GM13977 (cell line): ENCODE measurements around the gene TTBK1.
A peak's percentile ranks its signal among the peaks of the same experiment; 100 is the strongest.

ENCODE experiments used
- DNase-seq: peaks from one replicate; pipeline ENCODE4 v3.0.0; 2012; ENCODE audit warnings: low spot score
- CTCF ChIP-seq: IDR thresholded peaks from 2 replicates; pipeline ENCODE4 v1.5.1; 2012; ENCODE audit warnings: mild to moderate bottlenecking, control low read depth; ENCODE audit not compliant: insufficient read depth; ENCODE audit errors: extremely low read depth, missing control alignments
- in situ Hi-C: fragments of 300-500 bp; cut with MboI; formaldehyde crosslinking; loops from one replicate; pipeline ENCODE4 v1.12.0; 2022; ENCODE audit warnings: low sequenced_read_pairs, low pct_unique_long_range_greater_than_20kb, mixed read lengths, inconsistent platforms; ENCODE audit not compliant: unreplicated experiment

The TTBK1 gene

GRCh38 chr6:43221046-43221972, 22.0 kb upstream of the TTBK1 start:
- in situ Hi-C loops = no loop called here
- no peak for DNase-seq

GRCh38 chr6:43222418-43223059, 20.7 kb upstream of the TTBK1 start:
- DNase-seq = no peak
- in situ Hi-C loops = no loop called here
- no peak for TF ChIP-seq CTCF

More at GRCh38 chr6:43221046-43221972, 22.0 kb upstream of the TTBK1 start:
- TF ChIP-seq CTCF = no peak

GRCh38 chr6:43223175-43223574, 20.1 kb upstream of the TTBK1 start:
- in situ Hi-C loops = no loop called here
- no peak for TF ChIP-seq CTCF
- no peak for DNase-seq

GRCh38 chr6:43226192-43226851, 17.0 kb upstream of the TTBK1 start:
- in situ Hi-C loops = no loop called here
- TF ChIP-seq CTCF = no peak
- no peak for DNase-seq

- in situ Hi-C loops = no loop called here
- TF ChIP-seq CTCF = peak; percentile 99
- DNase-seq = peak; percentile 86
Observed at GRCh38 chr6:43228951-43229802, 14.1 kb upstream of the TTBK1 start, which contains the start of gene DNPH1. TSS of gene DNPH1 (minus strand) at chr6:43229481. CDS start at chr6:43229456, 25 bp downstream.
